HEK293 (cell line): ENCODE measurements around the gene NR1H2.

ENCODE experiments used
- FEZF1 ChIP-seq: fragments of 450-650 bp; formaldehyde crosslinking; IDR thresholded peaks from 2 replicates; pipeline ENCODE4 v1.5.1; 2016; ENCODE audit warnings: missing biosample characterization, missing genetic modification characterization
- KLF16 ChIP-seq: fragments of 450-650 bp; formaldehyde crosslinking; IDR thresholded peaks from 2 replicates; pipeline ENCODE4 v1.5.1; 2017; ENCODE audit warnings: missing biosample characterization, missing genetic modification characterization
- KLF9 ChIP-seq: fragments of 450-650 bp; formaldehyde crosslinking; IDR thresholded peaks from 2 replicates; pipeline ENCODE4 v1.5.1; 2016; ENCODE audit warnings: missing biosample characterization, missing genetic modification characterization, low read depth
- MYNN ChIP-seq: fragments of 450-650 bp; formaldehyde crosslinking; IDR thresholded peaks from 2 replicates; pipeline ENCODE4 v1.5.1; 2016; ENCODE audit warnings: missing biosample characterization, missing genetic modification characterization, borderline replicate concordance
- OSR2 ChIP-seq: fragments of 450-650 bp; formaldehyde crosslinking; IDR thresholded peaks from 2 replicates; pipeline ENCODE4 v1.5.1; 2016; ENCODE audit warnings: missing biosample characterization, missing genetic modification characterization
- PRDM6 ChIP-seq: fragments of 450-650 bp; formaldehyde crosslinking; IDR thresholded peaks from 2 replicates; pipeline ENCODE4 v1.5.1; 2017; ENCODE audit warnings: missing biosample characterization, missing genetic modification characterization
- SCRT1 ChIP-seq: fragments of 450-650 bp; formaldehyde crosslinking; IDR thresholded peaks from 2 replicates; pipeline ENCODE4 v1.5.1; 2016; ENCODE audit warnings: missing biosample characterization, missing genetic modification characterization, borderline replicate concordance
- SCRT2 ChIP-seq: fragments of 450-650 bp; formaldehyde crosslinking; IDR thresholded peaks from 2 replicates; pipeline ENCODE4 v1.5.1; 2016; ENCODE audit warnings: missing biosample characterization, missing genetic modification characterization
- SP2 ChIP-seq: fragments of 450-650 bp; formaldehyde crosslinking; IDR thresholded peaks from 2 replicates; pipeline ENCODE4 v1.5.1; 2016; ENCODE audit warnings: missing biosample characterization, missing genetic modification characterization
- SP7 ChIP-seq: fragments of 450-650 bp; formaldehyde crosslinking; IDR thresholded peaks from 2 replicates; pipeline ENCODE4 v1.5.1; 2016; ENCODE audit warnings: missing biosample characterization, missing genetic modification characterization
- ZBTB1 ChIP-seq: fragments of 450-650 bp; formaldehyde crosslinking; IDR thresholded peaks from 2 replicates; pipeline ENCODE4 v1.5.1; 2016; ENCODE audit warnings: missing biosample characterization, missing genetic modification characterization
- ZBTB20 ChIP-seq: fragments of 450-650 bp; formaldehyde crosslinking; IDR thresholded peaks from 2 replicates; pipeline ENCODE4 v1.5.1; 2016; ENCODE audit warnings: missing biosample characterization, missing genetic modification characterization
- ZBTB7A ChIP-seq: fragments of 450-650 bp; formaldehyde crosslinking; IDR thresholded peaks from 2 replicates; pipeline ENCODE4 v1.5.1; 2016; ENCODE audit warnings: low read depth, missing biosample characterization, missing genetic modification characterization
- ZFP69B ChIP-seq: fragments of 450-650 bp; formaldehyde crosslinking; IDR thresholded peaks from 2 replicates; pipeline ENCODE4 v1.5.1; 2016; ENCODE audit warnings: missing biosample characterization, missing genetic modification characterization
- ZNF138 ChIP-seq: fragments of 450-650 bp; formaldehyde crosslinking; IDR thresholded peaks from 2 replicates; pipeline ENCODE4 v1.5.1; 2016; ENCODE audit warnings: missing biosample characterization, missing genetic modification characterization, borderline replicate concordance
- ZNF148 ChIP-seq: fragments of 450-650 bp; formaldehyde crosslinking; IDR thresholded peaks from 2 replicates; pipeline ENCODE4 v1.5.0; 2017; ENCODE audit warnings: missing biosample characterization, missing genetic modification characterization, borderline replicate concordance
- ZNF175 ChIP-seq: fragments of 450-650 bp; formaldehyde crosslinking; IDR thresholded peaks from 2 replicates; pipeline ENCODE4 v1.5.1; 2016; ENCODE audit warnings: missing biosample characterization, missing genetic modification characterization
- ZNF239 ChIP-seq: fragments of 450-650 bp; formaldehyde crosslinking; IDR thresholded peaks from 2 replicates; pipeline ENCODE4 v1.5.1; 2016; ENCODE audit warnings: missing biosample characterization, missing genetic modification characterization
- ZNF311 ChIP-seq: fragments of 450-650 bp; formaldehyde crosslinking; IDR thresholded peaks from 2 replicates; pipeline ENCODE4 v1.5.1; 2017; ENCODE audit warnings: missing biosample characterization, missing genetic modification characterization, borderline replicate concordance
- ZNF354C ChIP-seq: fragments of 450-650 bp; formaldehyde crosslinking; IDR thresholded peaks from 2 replicates; pipeline ENCODE4 v1.5.1; 2016; ENCODE audit warnings: missing biosample characterization, missing genetic modification characterization, low read depth, borderline replicate concordance
- ZNF433 ChIP-seq: fragments of 450-650 bp; formaldehyde crosslinking; IDR thresholded peaks from 2 replicates; pipeline ENCODE4 v1.5.1; 2016; ENCODE audit warnings: missing biosample characterization, missing genetic modification characterization, low read depth
- ZNF521 ChIP-seq: fragments of 450-650 bp; formaldehyde crosslinking; IDR thresholded peaks from 2 replicates; pipeline ENCODE4 v1.5.1; 2017; ENCODE audit warnings: missing biosample characterization, mild to moderate bottlenecking, missing genetic modification characterization
- ZNF544 ChIP-seq: fragments of 450-650 bp; formaldehyde crosslinking; IDR thresholded peaks from 2 replicates; pipeline ENCODE4 v1.5.0; 2017; ENCODE audit warnings: missing biosample characterization, missing genetic modification characterization
- ZNF585B ChIP-seq: fragments of 450-650 bp; formaldehyde crosslinking; IDR thresholded peaks from 2 replicates; pipeline ENCODE4 v1.5.1; 2016; ENCODE audit warnings: missing biosample characterization, missing genetic modification characterization
- ZNF610 ChIP-seq: fragments of 450-650 bp; formaldehyde crosslinking; IDR thresholded peaks from 2 replicates; pipeline ENCODE4 v1.5.1; 2016; ENCODE audit warnings: missing biosample characterization, missing genetic modification characterization, borderline replicate concordance
- ZNF626 ChIP-seq: fragments of 450-650 bp; sonication (Bioruptor Pico); formaldehyde crosslinking; IDR thresholded peaks from 2 replicates; pipeline ENCODE4 v1.5.1; 2018; ENCODE audit warnings: missing biosample characterization, missing genetic modification characterization, inconsistent platforms
- ZNF747 ChIP-seq: fragments of 450-650 bp; formaldehyde crosslinking; IDR thresholded peaks from 2 replicates; pipeline ENCODE4 v1.5.1; 2016; ENCODE audit warnings: missing biosample characterization, missing genetic modification characterization
- ZNF791 ChIP-seq: fragments of 450-650 bp; formaldehyde crosslinking; IDR thresholded peaks from 2 replicates; pipeline ENCODE4 v1.5.1; 2016; ENCODE audit warnings: missing biosample characterization, missing genetic modification characterization
- ZNF792 ChIP-seq: fragments of 450-650 bp; formaldehyde crosslinking; IDR thresholded peaks from 2 replicates; pipeline ENCODE4 v1.5.1; 2016; ENCODE audit warnings: missing biosample characterization, missing genetic modification characterization
- ZXDB ChIP-seq: fragments of 450-650 bp; formaldehyde crosslinking; IDR thresholded peaks from 2 replicates; pipeline ENCODE4 v1.5.1; 2016; ENCODE audit warnings: missing biosample characterization, missing genetic modification characterization
- TF ChIP-seq, protein P1 (sequence below): fragments of 450-650 bp; formaldehyde crosslinking; IDR thresholded peaks from 2 replicates; pipeline ENCODE4 v1.5.1; 2016; ENCODE audit warnings: missing biosample characterization, missing genetic modification characterization
- TF ChIP-seq, protein P2 (sequence below): fragments of 450-650 bp; formaldehyde crosslinking; IDR thresholded peaks from 2 replicates; pipeline ENCODE4 v1.5.1; 2016; ENCODE audit warnings: missing biosample characterization, missing genetic modification characterization

The NR1H2 gene

DNA sequence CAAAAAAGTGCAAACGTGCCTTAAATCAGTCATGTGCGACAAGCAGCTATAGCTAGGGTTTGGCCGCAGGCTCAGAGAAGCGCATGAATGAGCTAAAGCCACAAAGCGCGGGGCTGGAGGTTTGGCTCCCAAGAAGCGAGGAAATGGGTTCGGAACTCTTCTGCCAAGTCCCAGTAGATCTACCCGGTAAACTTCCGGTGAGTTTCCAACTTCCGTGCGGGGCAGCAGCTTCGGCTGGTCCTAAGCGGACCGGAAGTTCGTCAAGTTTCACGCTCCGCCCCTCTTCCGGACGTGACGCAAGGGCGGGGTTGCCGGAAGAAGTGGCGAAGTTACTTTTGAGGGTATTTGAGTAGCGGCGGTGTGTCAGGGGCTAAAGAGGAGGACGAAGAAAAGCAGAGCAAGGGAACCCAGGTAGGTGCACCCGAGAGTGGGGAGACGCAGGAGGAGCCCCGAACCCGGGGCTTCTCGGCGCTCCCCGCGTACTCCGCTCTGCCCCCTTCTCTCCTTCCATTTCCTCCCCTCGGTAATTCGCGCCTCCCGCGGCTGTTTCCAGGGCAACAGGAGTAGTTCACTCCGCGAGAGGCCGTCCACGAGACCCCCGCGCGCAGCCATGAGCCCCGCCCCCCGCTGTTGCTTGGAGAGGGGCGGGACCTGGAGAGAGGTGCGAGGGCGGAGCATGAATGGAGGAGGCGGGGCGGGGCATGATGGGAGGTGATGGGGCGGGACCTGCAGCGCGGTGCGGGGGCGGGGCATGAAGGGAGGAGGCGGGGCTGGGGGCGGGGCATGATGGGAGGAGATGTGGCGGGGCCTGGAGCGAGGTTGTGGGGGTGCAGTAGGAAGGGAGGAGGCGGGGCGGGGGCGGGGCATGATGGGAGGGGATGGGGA is at the start of gene NR1H2 (continued):
- TF ChIP-seq ZNF175 (tag by site-specific recombination) (no peak), SP7 (peak; percentile 91), ZNF138 (tag by site-specific recombination) (no peak), KLF16 (tag by site-specific recombination) (peak; percentile 92), ZNF585B (tag by site-specific recombination) (no peak), SP2 (tag by site-specific recombination) (peak; percentile 87), ZNF747 (tag by site-specific recombination) (no peak), MYNN (tag by site-specific recombination) (no peak), ZBTB20 (peak; percentile 54; the same call in 1 of the 2 replicates), ZNF311 (tag by site-specific recombination) (no peak), ZXDB (tag by site-specific recombination) (peak; percentile 92), ZNF239 (tag by site-specific recombination) (no peak), KLF9 (tag by site-specific recombination) (peak; percentile 96), ZNF610 (tag by site-specific recombination) (0 out of 2 replicates have a peak, but pooled peaks have one; percentile 58), ZNF148 (no peak), PRDM6 (tag by site-specific recombination) (no peak), FEZF1 (peak; percentile 36), ZNF791 (tag by site-specific recombination) (no peak), OSR2 (tag by site-specific recombination) (no peak), ZNF792 (no peak), SCRT2 (peak; percentile 93), ZBTB7A (no peak), ZNF354C (no peak), ZBTB1 (tag by site-specific recombination) (no peak), SCRT1 (tag by site-specific recombination) (no peak), ZNF521 (tag by site-specific recombination) (no peak), ZNF433 (tag by site-specific recombination) (no peak), ZNF544 (tag by site-specific recombination) (no peak), ZNF626 (tag by site-specific recombination) (no peak), ZFP69B (peak; percentile 80)
- TF ChIP-seq, protein P1, sequence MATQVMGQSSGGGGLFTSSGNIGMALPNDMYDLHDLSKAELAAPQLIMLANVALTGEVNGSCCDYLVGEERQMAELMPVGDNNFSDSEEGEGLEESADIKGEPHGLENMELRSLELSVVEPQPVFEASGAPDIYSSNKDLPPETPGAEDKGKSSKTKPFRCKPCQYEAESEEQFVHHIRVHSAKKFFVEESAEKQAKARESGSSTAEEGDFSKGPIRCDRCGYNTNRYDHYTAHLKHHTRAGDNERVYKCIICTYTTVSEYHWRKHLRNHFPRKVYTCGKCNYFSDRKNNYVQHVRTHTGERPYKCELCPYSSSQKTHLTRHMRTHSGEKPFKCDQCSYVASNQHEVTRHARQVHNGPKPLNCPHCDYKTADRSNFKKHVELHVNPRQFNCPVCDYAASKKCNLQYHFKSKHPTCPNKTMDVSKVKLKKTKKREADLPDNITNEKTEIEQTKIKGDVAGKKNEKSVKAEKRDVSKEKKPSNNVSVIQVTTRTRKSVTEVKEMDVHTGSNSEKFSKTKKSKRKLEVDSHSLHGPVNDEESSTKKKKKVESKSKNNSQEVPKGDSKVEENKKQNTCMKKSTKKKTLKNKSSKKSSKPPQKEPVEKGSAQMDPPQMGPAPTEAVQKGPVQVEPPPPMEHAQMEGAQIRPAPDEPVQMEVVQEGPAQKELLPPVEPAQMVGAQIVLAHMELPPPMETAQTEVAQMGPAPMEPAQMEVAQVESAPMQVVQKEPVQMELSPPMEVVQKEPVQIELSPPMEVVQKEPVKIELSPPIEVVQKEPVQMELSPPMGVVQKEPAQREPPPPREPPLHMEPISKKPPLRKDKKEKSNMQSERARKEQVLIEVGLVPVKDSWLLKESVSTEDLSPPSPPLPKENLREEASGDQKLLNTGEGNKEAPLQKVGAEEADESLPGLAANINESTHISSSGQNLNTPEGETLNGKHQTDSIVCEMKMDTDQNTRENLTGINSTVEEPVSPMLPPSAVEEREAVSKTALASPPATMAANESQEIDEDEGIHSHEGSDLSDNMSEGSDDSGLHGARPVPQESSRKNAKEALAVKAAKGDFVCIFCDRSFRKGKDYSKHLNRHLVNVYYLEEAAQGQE, result peak; percentile 32; the same call in 1 of the 2 replicates
- TF ChIP-seq, protein P2, sequence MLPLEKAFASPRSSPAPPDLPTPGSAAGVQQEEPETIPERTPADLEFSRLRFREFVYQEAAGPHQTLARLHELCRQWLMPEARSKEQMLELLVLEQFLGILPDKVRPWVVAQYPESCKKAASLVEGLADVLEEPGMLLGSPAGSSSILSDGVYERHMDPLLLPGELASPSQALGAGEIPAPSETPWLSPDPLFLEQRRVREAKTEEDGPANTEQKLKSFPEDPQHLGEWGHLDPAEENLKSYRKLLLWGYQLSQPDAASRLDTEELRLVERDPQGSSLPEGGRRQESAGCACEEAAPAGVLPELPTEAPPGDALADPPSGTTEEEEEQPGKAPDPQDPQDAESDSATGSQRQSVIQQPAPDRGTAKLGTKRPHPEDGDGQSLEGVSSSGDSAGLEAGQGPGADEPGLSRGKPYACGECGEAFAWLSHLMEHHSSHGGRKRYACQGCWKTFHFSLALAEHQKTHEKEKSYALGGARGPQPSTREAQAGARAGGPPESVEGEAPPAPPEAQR (tag by site-specific recombination), result 0 out of 2 replicates have a peak, but pooled peaks have one; percentile 8
